GM12875 (cell line): ENCODE measurements around the gene NSUN7.
"Not testable (repeated sequence)": the region's sequence is repeated elsewhere in the genome, so short reads cannot be mapped to it uniquely, and the experiment has no call there.

Experiments
- H3K4me3 ChIP-seq: one replicate; pipeline ENCODE4 v1.5.1; 2011; ENCODE audit warnings: low read depth, low read length, control low read depth
- CTCF ChIP-seq: IDR thresholded peaks from 2 replicates; pipeline ENCODE4 v1.5.1; 2011; ENCODE audit warnings: low read depth, mild to moderate bottlenecking, control low read depth, inconsistent platforms, low read length, moderate library complexity, borderline replicate concordance; ENCODE audit not compliant: insufficient read depth

The NSUN7 gene

DNA sequence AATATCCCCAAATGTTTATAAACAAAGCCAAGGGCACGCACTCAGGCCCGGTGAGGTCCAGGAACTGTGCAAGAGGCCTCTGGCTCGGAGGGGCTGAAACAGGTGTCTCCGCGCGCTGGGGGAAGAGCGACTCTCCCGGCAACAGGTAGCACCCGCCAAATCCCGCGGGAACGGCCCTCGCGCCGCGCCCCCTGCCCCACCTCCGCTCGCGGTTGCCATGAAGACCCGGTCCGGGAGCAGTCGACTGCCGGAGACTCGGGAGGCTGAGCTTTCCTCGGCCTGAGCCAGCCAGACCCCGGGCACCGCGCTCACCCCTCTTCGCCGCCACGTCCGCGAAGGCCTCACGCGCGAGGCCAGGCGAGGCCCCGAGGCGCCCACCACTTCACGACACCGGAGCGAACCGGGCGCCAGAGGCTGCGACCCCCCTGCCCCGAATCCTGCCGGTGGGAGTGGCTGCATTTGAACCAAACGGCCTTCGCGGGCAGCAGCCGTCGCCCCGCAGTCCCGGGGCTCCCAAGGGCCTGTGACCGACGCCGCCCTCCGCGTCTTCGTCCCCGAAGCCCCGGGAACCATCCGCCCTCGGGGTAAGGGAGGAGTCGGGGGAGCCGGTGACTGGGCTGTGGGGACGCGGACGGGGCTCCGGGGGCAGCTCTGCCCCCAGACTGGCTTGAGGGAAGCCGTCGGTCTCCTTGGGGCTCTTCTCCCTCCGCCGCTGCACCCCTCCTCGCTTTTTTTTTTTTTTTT is at the start of gene NSUN7:
Gene NSUN7, plus strand, starts transcription at position 239 of the 744 bp plus-strand sequence. CDS start 739 bp downstream, outside the sequence.
- TF ChIP-seq CTCF: no peak
- peak within 1 kb of the TSS; percentile 58 for H3K4me3 ChIP-seq

DNA sequence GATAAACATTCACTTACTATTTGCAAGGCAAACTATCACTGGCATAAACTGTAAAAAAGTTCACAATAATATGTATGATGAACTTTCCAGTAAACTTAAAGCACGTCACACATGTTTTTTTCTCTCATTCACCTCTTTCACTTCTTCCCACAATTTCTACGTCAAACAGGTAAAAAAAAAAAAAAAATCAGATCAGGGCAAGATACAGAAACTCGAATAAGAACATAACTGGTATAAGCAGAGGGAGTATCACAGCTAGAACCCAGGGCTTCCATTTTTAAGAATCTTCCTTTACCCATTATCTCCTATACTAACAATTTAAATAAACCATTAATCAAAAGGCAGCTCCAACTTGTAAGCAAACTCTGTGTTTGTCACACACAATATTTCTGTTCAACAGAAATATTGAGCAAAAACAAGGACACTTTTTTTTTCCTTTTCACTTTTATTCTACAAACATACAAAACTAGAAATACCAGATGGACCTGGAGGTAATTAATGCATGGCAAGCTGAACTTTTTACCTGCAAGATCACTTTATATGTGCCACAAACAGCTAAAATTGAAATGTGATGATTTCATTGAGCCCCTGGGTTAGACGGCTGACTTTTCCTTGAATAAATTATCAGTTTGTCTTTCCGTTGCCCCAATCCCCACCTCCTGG is 47.5 kb upstream of the NSUN7 start:
- H3K4me3 ChIP-seq: no peak overlapping the region
- TF ChIP-seq CTCF: no peak

DNA sequence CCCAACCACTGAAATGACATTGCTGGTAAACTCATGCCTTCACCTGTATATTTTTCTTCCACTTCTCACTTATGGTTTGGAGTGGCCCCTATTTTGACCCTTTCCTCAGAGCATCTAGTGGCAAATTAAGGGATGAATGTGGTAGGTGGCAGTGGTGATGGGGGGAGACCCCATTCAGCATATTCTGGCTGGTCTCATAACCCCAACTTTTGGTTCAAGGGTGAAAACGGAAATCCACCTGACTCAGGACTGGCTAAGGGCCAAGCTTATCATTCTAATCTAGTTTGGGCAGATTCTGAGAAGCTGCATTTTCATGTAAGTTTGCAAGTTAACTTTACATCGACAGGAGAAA is 47.0 kb upstream of the NSUN7 start:
- no peak overlapping the region for H3K4me3 ChIP-seq
- no peak for TF ChIP-seq CTCF

GRCh38 chr4:40704073-40704472 is 45.7 kb upstream of the NSUN7 start:
- no peak for TF ChIP-seq CTCF
- no peak overlapping the region for H3K4me3 ChIP-seq

GRCh38 chr4:40710484-40711254 is 39.1 kb upstream of the NSUN7 start:
- H3K4me3 ChIP-seq: no peak overlapping the region

DNA sequence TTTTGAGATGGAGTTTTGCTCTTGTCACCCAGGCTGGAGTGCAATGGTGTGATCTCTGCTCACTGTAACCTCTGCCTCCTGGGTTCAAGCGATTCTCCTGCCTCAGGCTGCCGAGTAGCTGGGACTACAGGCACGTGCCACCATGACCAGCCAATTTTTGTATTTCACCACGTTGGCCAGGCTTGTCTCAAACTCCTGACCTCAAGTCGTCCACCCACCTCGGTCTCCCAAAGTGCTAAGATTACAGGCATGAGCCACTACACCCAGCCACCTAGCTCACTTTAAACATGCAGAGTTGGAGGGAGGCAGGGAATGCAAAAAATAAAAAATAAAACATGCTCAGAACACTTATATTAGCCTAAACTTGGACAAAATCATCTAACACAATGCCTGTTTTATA is 36.8 kb upstream of the NSUN7 start:
- H3K4me3 ChIP-seq: not testable (repeated sequence)

More at GRCh38 chr4:40710484-40711254, 39.1 kb upstream of the NSUN7 start:
- no peak for TF ChIP-seq CTCF

GRCh38 chr4:40713798-40714197 is 36.0 kb upstream of the NSUN7 start:
- no peak overlapping the region for H3K4me3 ChIP-seq
- TF ChIP-seq CTCF: no peak
